ENCODE results near the gene ARL14EP.

ARL14EP gene

GRCh38 chr11:30326906-30327305 is 4.0 kb downstream of the ARL14EP start:
- no peak for DNase-seq (ENCODE audit: low read depth in 2 of 2, low spot score in 1 of 2)

DNA sequence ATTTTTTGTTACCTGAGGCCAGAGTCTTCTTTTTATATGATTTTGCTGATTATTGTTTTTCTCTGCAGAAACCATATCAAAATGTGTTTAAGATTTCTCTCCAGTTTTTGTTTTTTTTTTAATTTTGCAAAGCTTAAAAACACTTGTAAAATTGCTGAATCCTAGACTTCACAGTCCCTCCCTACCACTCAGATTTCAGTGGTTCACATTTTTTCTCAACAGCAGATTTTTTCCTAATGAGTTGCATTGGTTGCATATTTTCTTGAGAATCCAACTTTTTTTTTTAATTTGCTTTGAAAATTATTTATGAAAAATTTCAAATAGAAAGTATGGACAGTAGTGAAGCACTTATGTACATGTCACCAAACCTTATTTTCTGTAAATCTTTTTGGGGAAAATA is 5.8 kb downstream of the ARL14EP start:
- DNase-seq (ENCODE audit: low read depth in 2 of 2, low spot score in 1 of 2) = no peak

DNA sequence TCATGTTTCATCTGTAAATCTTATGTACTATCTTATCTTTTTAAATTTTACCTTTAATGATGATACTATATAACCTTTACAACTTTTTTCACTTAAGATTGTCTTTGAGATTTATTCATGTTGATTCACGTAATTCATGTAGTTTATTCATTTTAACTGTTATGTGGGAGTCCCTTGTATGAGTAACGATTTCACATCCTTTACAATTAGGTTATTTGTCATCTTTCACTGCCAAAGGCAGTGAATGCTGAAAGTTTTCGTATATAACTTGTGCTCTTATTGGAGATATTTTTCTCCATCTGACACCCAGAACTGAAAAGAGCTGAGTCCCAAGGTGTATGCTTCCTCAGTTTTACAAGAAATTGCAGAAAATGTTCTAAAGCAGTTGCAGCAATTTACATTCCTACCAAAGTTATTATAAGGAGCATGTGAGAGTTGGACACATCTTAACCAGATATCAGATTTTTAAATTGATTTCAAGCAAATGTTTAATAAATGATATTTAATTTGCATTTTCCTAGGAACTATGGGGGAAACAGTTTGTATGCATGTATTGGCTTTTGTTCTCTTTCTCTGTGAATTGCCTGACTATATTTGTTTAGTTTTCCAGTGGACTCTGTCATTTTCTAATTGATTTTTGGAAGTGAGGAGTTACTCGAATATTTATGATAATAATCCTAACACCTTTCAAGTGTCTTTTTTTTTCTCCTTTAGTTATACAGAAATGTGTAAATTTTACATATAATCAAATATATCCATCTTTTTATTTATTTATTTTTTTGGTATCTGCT is 6.4 kb downstream of the ARL14EP start:
- no peak for DNase-seq (ENCODE audit: low read depth in 2 of 2, low spot score in 1 of 2)

DNA sequence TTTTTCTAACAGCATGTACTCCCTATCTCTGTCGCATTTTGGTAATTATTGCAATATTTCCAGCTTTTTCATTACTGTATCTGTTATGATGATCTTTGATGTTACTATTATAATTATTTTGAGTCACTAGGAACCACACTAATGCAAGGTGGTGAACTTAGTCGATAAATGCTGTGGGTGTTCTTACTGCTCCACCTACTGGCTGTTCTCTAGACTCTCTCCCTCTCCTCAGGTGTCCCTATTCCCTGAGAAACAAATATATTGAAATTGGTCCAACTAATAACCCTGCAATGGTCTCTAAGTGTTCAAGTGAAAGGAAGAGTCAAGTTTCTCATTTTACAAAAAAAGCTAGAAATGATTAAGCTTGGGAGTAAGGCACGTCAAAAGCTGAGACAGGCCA is 10.5 kb downstream of the ARL14EP start:
- DNase-seq (ENCODE audit: low read depth in 2 of 2, low spot score in 1 of 2) = no peak

- no peak for DNase-seq (ENCODE audit: low read depth in 2 of 2, low spot score in 1 of 2)
Observed at GRCh38 chr11:30342736-30343166, 19.8 kb downstream of the ARL14EP start.

DNA sequence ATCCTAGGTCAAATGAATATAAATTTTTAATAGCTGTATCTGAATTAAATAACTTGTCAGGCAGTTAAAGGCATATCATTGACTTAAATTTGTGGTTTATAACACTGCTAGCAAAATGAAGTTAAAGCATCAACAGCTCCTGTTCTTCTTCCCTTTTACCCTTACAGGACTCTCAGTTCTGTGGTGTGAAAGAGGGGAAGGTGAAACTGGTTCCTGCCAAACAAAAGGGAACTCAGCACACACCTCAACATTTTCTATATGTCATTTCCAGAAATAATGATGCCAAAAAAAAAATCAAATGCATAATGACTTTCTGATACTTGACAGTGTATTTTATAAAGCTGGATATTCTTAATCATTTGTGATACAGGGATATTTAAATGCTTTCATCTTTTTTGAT is 21.2 kb downstream of the ARL14EP start:
- DNase-seq (ENCODE audit: low read depth in 2 of 2, low spot score in 1 of 2) = no peak

- DNase-seq (ENCODE audit: low read depth in 2 of 2, low spot score in 1 of 2) = no peak
Observed at GRCh38 chr11:30345644-30346043, 22.7 kb downstream of the ARL14EP start.

GRCh38 chr11:30346068-30346688 is 23.3 kb downstream of the ARL14EP start:
- no peak for DNase-seq (ENCODE audit: low read depth in 2 of 2, low spot score in 1 of 2)

DNA sequence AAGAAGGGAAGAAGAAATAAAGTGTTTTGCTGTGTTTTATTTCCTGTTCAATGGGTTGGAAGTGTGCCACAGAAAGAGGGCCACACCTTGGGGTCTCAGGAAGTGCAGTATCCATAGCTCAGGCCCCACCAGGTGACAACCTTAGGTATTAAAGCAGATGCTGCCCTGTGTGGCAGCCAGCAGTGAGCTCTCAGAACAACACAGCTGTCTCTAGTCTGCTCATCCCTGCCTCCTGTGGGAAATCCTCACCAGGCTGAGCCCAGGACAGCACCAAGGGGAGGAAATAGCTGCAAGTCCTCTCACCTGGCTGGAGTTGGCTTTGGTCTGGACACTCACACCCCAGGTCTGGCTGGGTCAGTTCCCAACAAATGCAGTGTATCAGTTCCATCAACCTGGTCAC is 25.1 kb downstream of the ARL14EP start:
- no peak for DNase-seq (ENCODE audit: low read depth in 2 of 2, low spot score in 1 of 2)

DNA sequence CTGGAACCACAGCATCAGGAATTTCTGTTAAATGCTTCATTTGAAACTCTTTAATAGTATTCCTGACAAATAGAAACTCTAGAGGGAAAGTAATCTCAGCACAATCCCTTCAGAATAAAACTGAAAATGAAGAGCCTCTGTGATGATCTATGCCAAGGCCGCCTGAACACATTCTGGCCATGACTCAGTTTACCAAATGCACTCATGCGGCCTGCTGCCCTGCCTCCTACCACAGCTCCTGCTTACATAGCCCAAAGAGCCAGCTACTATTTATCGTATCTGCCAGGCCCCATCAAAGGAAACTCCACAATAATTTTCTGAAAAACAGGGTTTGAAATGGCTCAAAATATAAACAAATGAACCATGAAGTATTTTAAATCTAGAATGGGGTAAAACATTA is 27.0 kb downstream of the ARL14EP start:
- DNase-seq (ENCODE audit: low read depth in 2 of 2, low spot score in 1 of 2) = no peak

DNA sequence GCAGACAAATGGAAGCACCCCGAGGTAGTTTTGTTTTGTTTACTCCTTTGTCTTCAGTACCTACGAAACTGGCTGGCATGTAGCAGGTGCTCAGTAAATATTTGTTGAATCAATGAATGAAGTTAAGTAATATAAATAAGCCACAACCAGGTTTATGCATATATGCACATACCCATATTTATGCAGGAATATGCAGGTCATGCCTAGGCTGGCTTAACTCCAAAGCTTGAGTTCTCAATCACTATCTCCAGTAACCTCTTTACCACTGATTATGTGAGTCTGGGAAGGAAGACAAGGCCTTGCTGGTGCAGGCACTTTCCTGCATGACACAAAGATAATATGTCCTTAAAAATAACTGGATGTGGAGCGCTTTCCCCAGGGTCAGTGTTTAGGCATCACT is 27.5 kb downstream of the ARL14EP start:
- no peak for DNase-seq (ENCODE audit: low read depth in 2 of 2, low spot score in 1 of 2)

GRCh38 chr11:30351061-30351460 is 28.2 kb downstream of the ARL14EP start:
- DNase-seq (ENCODE audit: low read depth in 2 of 2, low spot score in 1 of 2) = no peak

DNA sequence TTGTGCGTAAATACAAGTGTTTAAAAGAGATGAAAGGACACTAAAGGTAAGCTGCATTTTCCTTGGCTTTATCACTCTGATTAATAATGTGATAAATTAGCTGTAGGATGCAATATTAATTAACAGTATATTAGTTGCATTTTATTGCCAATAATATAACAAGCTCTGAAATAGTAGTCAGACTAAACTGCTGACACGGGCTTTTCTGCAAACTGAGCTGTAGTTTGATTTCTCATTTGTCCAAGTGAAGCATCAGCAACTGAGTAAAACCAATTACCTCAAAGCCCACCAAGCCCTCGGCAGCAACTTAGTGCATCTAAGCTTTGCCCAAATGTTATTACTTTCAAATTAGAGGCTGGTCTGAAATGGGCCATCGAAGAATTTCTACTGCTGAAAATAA is 33.5 kb downstream of the ARL14EP start:
- no peak for DNase-seq (ENCODE audit: low read depth in 2 of 2, low spot score in 1 of 2)

GRCh38 chr11:30357872-30358271 is 35.0 kb downstream of the ARL14EP start:
- DNase-seq (ENCODE audit: low read depth in 2 of 2, low spot score in 1 of 2) = no peak

- DNase-seq (ENCODE audit: low read depth in 2 of 2, low spot score in 1 of 2) = no peak
Observed at GRCh38 chr11:30358536-30358935, 35.6 kb downstream of the ARL14EP start.

DNA sequence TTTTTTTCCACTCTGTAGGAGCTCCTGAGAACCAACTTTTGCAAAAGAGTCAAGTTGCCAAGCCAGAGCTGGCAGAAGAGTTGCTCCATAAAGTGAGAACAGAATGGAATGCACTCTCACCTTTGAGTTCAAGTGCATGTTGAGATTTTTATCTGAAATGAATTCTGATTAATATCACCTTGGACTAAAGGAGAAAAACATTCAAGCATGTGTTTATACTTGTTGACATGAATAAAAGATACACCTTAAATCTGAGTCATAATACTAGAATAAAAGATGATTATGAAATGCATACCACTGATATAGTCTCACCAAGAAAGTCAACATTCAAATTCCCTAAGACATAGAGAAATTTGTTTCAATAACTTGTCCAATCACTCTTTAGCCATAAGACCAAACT is 37.8 kb downstream of the ARL14EP start:
- no peak for DNase-seq (ENCODE audit: low read depth in 2 of 2, low spot score in 1 of 2)

GRCh38 chr11:30364139-30364836 is 41.4 kb downstream of the ARL14EP start:
- DNase-seq (ENCODE audit: low read depth in 2 of 2, low spot score in 1 of 2) = no peak

DNA sequence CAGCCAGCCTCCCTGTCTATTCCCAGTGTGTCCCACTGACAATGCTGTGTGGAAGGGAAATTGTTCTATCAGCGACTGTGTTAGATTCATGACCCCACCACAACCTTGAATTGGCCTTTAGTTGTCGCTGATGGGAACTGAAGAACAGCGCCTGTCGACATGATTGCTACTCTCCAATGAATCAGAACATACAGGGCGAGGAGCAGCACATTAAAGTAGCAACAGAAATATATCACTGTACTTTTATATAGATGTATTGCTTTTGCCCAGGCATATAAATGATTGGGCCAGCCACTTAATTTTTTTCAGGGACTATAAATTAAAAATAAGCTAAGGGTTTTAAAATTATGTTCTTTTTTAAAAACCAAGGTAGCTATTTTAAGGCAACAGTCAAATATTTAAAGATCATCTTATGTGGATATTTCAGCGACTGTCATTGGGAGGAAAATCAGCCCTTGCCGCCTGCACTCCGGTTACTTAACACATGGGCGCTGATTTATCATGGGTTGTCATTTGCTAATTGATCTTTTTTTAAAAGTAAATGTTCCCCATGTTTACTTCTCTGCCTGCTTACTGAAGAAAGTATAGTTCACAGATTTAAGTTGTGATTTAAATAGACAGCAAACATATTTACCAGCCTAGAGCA is 42.1 kb downstream of the ARL14EP start:
- DNase-seq (ENCODE audit: low read depth in 2 of 2, low spot score in 1 of 2) = no peak

- no peak for DNase-seq (ENCODE audit: low read depth in 2 of 2, low spot score in 1 of 2)
Observed at GRCh38 chr11:30365793-30366517, 43.1 kb downstream of the ARL14EP start.

DNA sequence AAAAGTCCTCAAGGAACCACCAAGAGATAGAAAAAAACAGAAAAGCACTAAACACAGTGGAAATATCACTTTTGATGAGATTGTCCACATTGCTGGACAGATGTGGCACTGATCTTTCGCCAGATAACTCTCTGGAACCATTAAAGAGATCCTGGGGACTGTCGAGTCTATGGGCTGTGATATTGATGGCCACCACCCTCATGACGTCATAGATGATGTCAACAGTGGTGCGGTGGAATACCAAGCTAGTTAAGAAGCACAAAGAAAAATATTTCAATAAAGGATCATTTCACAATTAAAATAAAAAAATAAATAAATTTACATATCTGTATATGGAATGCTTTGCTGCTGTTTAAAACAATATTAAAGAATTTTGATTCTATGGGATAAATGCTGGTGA is 45.5 kb downstream of the ARL14EP start:
- DNase-seq (ENCODE audit: low read depth in 2 of 2, low spot score in 1 of 2) = no peak

DNA sequence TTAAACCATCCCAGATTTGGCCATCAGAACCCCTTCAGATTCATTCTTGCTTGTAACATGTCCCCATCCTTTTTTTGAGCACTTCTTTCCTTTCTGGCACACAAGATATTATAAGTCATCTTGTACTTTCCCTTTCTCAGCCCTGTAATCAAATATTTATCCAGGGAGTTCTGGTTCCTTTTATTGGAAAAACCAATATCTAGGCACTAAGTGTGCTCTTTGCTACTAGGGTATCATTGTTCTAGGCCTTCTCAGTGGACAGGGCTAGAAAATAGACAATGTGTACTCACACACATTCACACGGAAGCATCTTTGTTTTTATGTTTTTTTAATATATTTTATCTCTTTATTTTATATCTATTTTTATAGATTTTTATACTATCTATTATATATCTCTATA is 47.3 kb downstream of the ARL14EP start:
- no peak for DNase-seq (ENCODE audit: low read depth in 2 of 2, low spot score in 1 of 2)

All from stimulated activated CD8-positive, alpha-beta memory T cell treated with anti-CD3 and anti-CD28 coated beads, Interleukin-4, amount 100 ng/mL, for 4 hours (primary cell).